Left renal cortex interstitium (tissue), 4 donors: ENCODE data around the gene DHH. TPM values are rescaled to one million over a fixed set of nuclear protein-coding genes. Genes with fewer than 3 reads are reported as not detected.

Source experiments
- polyA plus RNA-seq, 4 donors: library from polyadenylated mRNA; unstranded; fragments of 120-200 nt; gene quantifications; one replicate each; pipeline ENCODE4 v1.2.1, GENCODE V29; 2013; ENCODE audit not compliant: insufficient read length in 4 of 4

The DHH gene
- polyA plus RNA-seq, 4 donors = 0.30 to 0.55 (median 0.50) TPM

Other genes starting within 250 kb of the DHH start
- 100 to 1,000 TPM in 3 of 4 donors, 10 to 100 TPM in 1; 88.3 to 111 (median 109) TPM for gene DDX23, start 242.6 kb downstream of the DHH start, polyA plus RNA-seq
- 1 to 10 TPM; 2.7 to 3.7 (median 3.3) TPM for gene RND1, start 228.9 kb downstream of the DHH start, polyA plus RNA-seq
- 10 to 100 TPM in 3 of 4 donors, 1 to 10 TPM in 1; 9.0 to 22.6 (median 16.1) TPM for gene FKBP11, start 169.3 kb downstream of the DHH start, polyA plus RNA-seq
- 100 to 1,000 TPM; 129 to 147 (median 136) TPM for gene ARF3, start 137.3 kb downstream of the DHH start, polyA plus RNA-seq
- gene WNT10B, start 123.1 kb downstream of the DHH start, polyA plus RNA-seq = under 1 TPM; 0.07 to 0.16 (median 0.08) TPM
- gene WNT1, start 116.5 kb downstream of the DHH start, polyA plus RNA-seq = not detected
- gene DDN, start 95.4 kb downstream of the DHH start, polyA plus RNA-seq = 10 to 100 TPM; 74.2 to 97.8 (median 84.6) TPM
- gene PRKAG1, start 76.0 kb downstream of the DHH start, polyA plus RNA-seq = 10 to 100 TPM; 70.5 to 89.8 (median 77.6) TPM
- 10 to 100 TPM; 31.8 to 65.9 (median 49.3) TPM for gene KMT2D, start 34.0 kb downstream of the DHH start, polyA plus RNA-seq
- 1 to 10 TPM; 1.3 to 2.4 (median 1.8) TPM for gene RHEBL1, start 24.8 kb downstream of the DHH start, polyA plus RNA-seq
- gene LMBR1L, start 16.0 kb upstream of the DHH start, polyA plus RNA-seq = 100 to 1,000 TPM in 1 of 4 donors, 10 to 100 TPM in 3; 57.2 to 103 (median 73.3) TPM
- 1,000 to 10,000 TPM in 3 of 4 donors, 100 to 1,000 TPM in 1; 921 to 1,230 (median 1,081) TPM for gene TUBA1B, start 36.6 kb upstream of the DHH start, polyA plus RNA-seq
- gene TUBA1A, start 94.3 kb upstream of the DHH start, polyA plus RNA-seq = 100 to 1,000 TPM; 357 to 552 (median 456) TPM
- 100 to 1,000 TPM in 3 of 4 donors, 10 to 100 TPM in 1; 95.6 to 152 (median 142) TPM for gene TUBA1C, start 170.3 kb upstream of the DHH start, polyA plus RNA-seq
- under 1 TPM in 2 of 4 donors, not detected in 2; 0.59 to 0.99 TPM for gene PRPH, start 200.3 kb upstream of the DHH start, polyA plus RNA-seq
- gene TROAP, start 228.5 kb upstream of the DHH start, polyA plus RNA-seq = 10 to 100 TPM; 14.6 to 38.3 (median 25.5) TPM
- gene C1QL4, start 242.4 kb upstream of the DHH start, polyA plus RNA-seq = 1 to 10 TPM; 1.1 to 2.7 (median 1.8) TPM